Keratinocyte (primary cell): Measurements from ENCODE around the gene PHACTR1. TPM values are rescaled to one million over a fixed set of nuclear protein-coding genes. Genes with fewer than 3 reads are reported as not detected.

Experiments used
- DNase-seq: peaks from one replicate; pipeline ENCODE4 v3.0.0-alpha.2; 2011; ENCODE audit warnings: low read depth, missing footprints, low spot score
- FAIRE-seq: peaks from 2 replicates; lab custom pipeline; 2011; peaks lifted over from hg19 to GRCh38; lab: Jason Lieb, UNC
- H2AFZ ChIP-seq: 2 replicates; pipeline ENCODE4 v1.6.0; 2012; ENCODE audit warnings: low read length, control low read depth, inconsistent platforms; ENCODE audit not compliant: control insufficient read depth
- H3K27ac ChIP-seq: 2 replicates; pipeline ENCODE4 v1.5.1; 2011; ENCODE audit warnings: low read length; ENCODE audit not compliant: control insufficient read depth, insufficient read depth
- H3K27me3 ChIP-seq: 3 replicates; pipeline ENCODE4 v1.6.0; 2011; ENCODE audit warnings: low read length; ENCODE audit not compliant: control insufficient read depth, insufficient read depth; ENCODE audit errors: extremely low read depth
- H3K36me3 ChIP-seq, 2 experiments: 2 replicates in 1 of 2; 3 replicates in 1 of 2; pipeline ENCODE4 v1.5.1; 2011; ENCODE audit warnings: low read length in 2 of 2, mild to moderate bottlenecking in 1 of 2; ENCODE audit not compliant: control insufficient read depth in 2 of 2, insufficient read depth in 2 of 2; ENCODE audit errors: extremely low read depth in 1 of 2
- H3K4me1 ChIP-seq: 3 replicates; pipeline ENCODE4 v1.5.1; 2011; ENCODE audit warnings: low read length; ENCODE audit not compliant: control insufficient read depth, insufficient read depth; ENCODE audit errors: extremely low read depth
- H3K4me2 ChIP-seq: 3 replicates; pipeline ENCODE4 v1.6.0; 2011; ENCODE audit warnings: low read depth, low read length; ENCODE audit not compliant: control insufficient read depth, insufficient read depth; ENCODE audit errors: extremely low read depth
- H3K4me3 ChIP-seq, 3 experiments: fragments of 200-600 bp in 1 of 3; sonication (generic) in 1 of 3; 2 replicates in 2 of 3; 3 replicates in 1 of 3; pipeline ENCODE4 v1.5.1; 2011 to 2016; ENCODE audit warnings: low read length in 3 of 3, mild to moderate bottlenecking in 3 of 3, control low read depth in 2 of 3, inconsistent platforms in 1 of 3, low read depth in 1 of 3, mixed read lengths in 1 of 3, mixed run types in 1 of 3, moderate library complexity in 1 of 3; ENCODE audit not compliant: control insufficient read depth in 2 of 3, insufficient read depth in 2 of 3; ENCODE audit errors: extremely low read depth in 1 of 3
- H3K79me2 ChIP-seq: 2 replicates; pipeline ENCODE4 v1.6.0; 2012; ENCODE audit warnings: low read length; ENCODE audit not compliant: control insufficient read depth, insufficient read depth
- H3K9ac ChIP-seq: 3 replicates; pipeline ENCODE4 v1.6.0; 2011; ENCODE audit warnings: low read length; ENCODE audit not compliant: control insufficient read depth, insufficient read depth; ENCODE audit errors: extremely low read depth
- H3K9me1 ChIP-seq: 3 replicates; pipeline ENCODE4 v1.6.0; 2011; ENCODE audit warnings: low read length; ENCODE audit not compliant: control insufficient read depth, insufficient read depth; ENCODE audit errors: extremely low read depth
- H3K9me3 ChIP-seq: 2 replicates; pipeline ENCODE4 v1.5.1; 2012; ENCODE audit warnings: low read depth, low read length; ENCODE audit not compliant: control insufficient read depth
- H4K20me1 ChIP-seq: 3 replicates; pipeline ENCODE4 v1.6.0; 2011; ENCODE audit warnings: low read length; ENCODE audit not compliant: control insufficient read depth, insufficient read depth; ENCODE audit errors: extremely low read depth
- EZH2 ChIP-seq: IDR thresholded peaks from one replicate; pipeline ENCODE4 v1.6.1; 2012; ENCODE audit warnings: inconsistent platforms, mild to moderate bottlenecking, low read length, moderate library complexity
- dilution Hi-C: fragments of 300-500 bp; cut with MboI; formaldehyde crosslinking; loops from one replicate; pipeline ENCODE4 v1.7.0; 2020; ENCODE audit warnings: low sequenced_read_pairs; ENCODE audit not compliant: extremely low pct_ligation_motif_present
- polyA plus RNA-seq, 5 experiments: library from polyadenylated mRNA; depleted of rRNA in 3 of 5; stranded (reverse) in 3 of 5; stranded (forward) in 1 of 5; unstranded in 1 of 5; fragments of >200 nt; gene quantifications; 1 replicate in 1 of 5; 2 replicates in 3 of 5; 3 replicates in 1 of 5; pipeline versions ENCODE4 v1.2.1 to v1.2.3, GENCODE V29; 2011 to 2012; ENCODE audit warnings: missing spikeins in 2 of 5, low read depth in 1 of 5, low replicate concordance in 1 of 5
- TF ChIP-seq, protein P1 (sequence below), 3 experiments: IDR thresholded peaks in 1 of 3; conservative IDR thresholded peaks in 1 of 3; optimal IDR thresholded peaks in 1 of 3; 2 replicates in 2 of 3; 3 replicates in 1 of 3; pipeline versions ENCODE3 to v1.5.1; 2011; ENCODE audit warnings: low read length in 3 of 3, mild to moderate bottlenecking in 3 of 3, moderate library complexity in 2 of 3, control low read depth in 1 of 3, inconsistent platforms in 1 of 3; ENCODE audit not compliant: insufficient read depth in 2 of 3; ENCODE audit errors: extremely low read depth in 1 of 3

PHACTR1 gene
- polyA plus RNA-seq, 1 donor (not counting 4 experiments of a cell fraction or from before 2014, with no cell fraction given) = 0.22 TPM

DNA sequence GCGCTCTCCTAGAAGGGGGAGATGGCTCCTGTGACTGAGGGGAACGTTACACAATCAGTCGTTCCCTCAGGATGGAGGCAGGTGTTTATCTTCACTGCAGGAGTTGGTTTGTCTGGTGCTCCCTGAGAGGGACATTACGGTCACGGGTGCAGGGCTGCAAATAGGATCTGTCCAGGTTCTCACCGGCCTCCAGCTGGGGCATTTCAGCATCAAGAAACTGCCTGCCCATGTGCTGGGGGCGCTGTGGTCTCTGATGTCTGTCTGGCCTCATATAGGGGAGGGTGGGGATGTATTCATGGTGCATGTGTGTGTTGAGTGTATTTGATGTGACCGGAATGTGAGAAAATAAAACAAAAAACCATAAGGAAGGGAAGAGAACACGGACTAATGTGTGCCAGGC, 534.7 kb downstream of the PHACTR1 start:
- no peaks in the 10 kb centered on the region for H3K36me3 ChIP-seq
- H3K4me3 ChIP-seq = no peak overlapping the region
- H3K27me3 ChIP-seq = no peaks in the 10 kb centered on the region
- H2AFZ ChIP-seq = no peak overlapping the region
- no peak overlapping the region for H3K27ac ChIP-seq
- no peak overlapping the region for H3K4me2 ChIP-seq
- H4K20me1 ChIP-seq = no peaks in the 10 kb centered on the region
- dilution Hi-C loops = no loop called here
- no peak for DNase-seq
- no peaks in the 10 kb centered on the region for H3K79me2 ChIP-seq
- FAIRE-seq = no peak
- no peaks in the 10 kb centered on the region for H3K9me3 ChIP-seq
- TF ChIP-seq, protein P1, sequence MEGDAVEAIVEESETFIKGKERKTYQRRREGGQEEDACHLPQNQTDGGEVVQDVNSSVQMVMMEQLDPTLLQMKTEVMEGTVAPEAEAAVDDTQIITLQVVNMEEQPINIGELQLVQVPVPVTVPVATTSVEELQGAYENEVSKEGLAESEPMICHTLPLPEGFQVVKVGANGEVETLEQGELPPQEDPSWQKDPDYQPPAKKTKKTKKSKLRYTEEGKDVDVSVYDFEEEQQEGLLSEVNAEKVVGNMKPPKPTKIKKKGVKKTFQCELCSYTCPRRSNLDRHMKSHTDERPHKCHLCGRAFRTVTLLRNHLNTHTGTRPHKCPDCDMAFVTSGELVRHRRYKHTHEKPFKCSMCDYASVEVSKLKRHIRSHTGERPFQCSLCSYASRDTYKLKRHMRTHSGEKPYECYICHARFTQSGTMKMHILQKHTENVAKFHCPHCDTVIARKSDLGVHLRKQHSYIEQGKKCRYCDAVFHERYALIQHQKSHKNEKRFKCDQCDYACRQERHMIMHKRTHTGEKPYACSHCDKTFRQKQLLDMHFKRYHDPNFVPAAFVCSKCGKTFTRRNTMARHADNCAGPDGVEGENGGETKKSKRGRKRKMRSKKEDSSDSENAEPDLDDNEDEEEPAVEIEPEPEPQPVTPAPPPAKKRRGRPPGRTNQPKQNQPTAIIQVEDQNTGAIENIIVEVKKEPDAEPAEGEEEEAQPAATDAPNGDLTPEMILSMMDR (optimal IDR thresholded peaks at IDR 0.05 in 1 of 3, IDR thresholded peaks at IDR 0.05 in 1 of 3, conservative IDR thresholded peaks at IDR 0.05 in 1 of 3; ENCODE audit: extremely low read depth in 1 of 3, insufficient read depth in 2 of 3, low read length in 3 of 3) = no peak
- no peak for TF ChIP-seq EZH2
- peaks cover 11% of the 10 kb centered on the region for H3K4me1 ChIP-seq
- no peaks in the 10 kb centered on the region for H3K9me1 ChIP-seq
- H3K9ac ChIP-seq = no peak overlapping the region

DNA sequence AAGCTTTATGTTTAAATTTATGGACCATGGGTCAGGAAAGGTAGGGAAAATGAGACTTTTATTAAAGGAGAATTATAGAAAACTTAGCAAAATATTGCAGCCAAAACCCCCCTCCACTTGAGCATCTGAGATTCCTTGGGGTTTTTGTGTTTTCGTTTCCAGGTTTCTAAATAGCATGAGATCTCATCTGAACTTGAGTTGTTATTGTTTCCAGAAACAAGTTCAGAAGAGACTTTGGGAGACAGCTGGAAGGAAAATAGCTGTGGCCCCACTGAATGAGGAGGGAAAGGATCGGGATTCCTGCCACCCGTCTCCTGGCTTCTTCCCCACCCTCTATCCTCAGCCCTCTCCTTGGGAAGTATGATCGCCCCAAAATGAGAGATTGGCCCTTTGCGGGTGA, 536.2 kb downstream of the PHACTR1 start:
- peaks cover 9% of the 10 kb centered on the region for H3K4me1 ChIP-seq
- no peaks in the 10 kb centered on the region for H4K20me1 ChIP-seq
- DNase-seq = no peak
- H3K27me3 ChIP-seq = no peaks in the 10 kb centered on the region
- H3K9me3 ChIP-seq = no peaks in the 10 kb centered on the region
- dilution Hi-C loops = no loop called here
- H3K9me1 ChIP-seq = no peaks in the 10 kb centered on the region
- H3K36me3 ChIP-seq = no peaks in the 10 kb centered on the region
- no peak overlapping the region for H2AFZ ChIP-seq
- H3K79me2 ChIP-seq = no peaks in the 10 kb centered on the region
- no peak for FAIRE-seq
- TF ChIP-seq EZH2 = no peak
- TF ChIP-seq, protein P1 (optimal IDR thresholded peaks at IDR 0.05 in 1 of 3, IDR thresholded peaks at IDR 0.05 in 1 of 3, conservative IDR thresholded peaks at IDR 0.05 in 1 of 3; ENCODE audit: extremely low read depth in 1 of 3, insufficient read depth in 2 of 3, low read length in 3 of 3) = no peak
- no peak overlapping the region for H3K4me3 ChIP-seq
- no peak overlapping the region for H3K4me2 ChIP-seq
- H3K27ac ChIP-seq = no peak overlapping the region
- H3K9ac ChIP-seq = no peak overlapping the region
